HG03469 (cell line): ENCODE results near the gene SPAG16.

ENCODE experiments used
- ATAC-seq: cut with Tn5 transposase; IDR thresholded peaks from one replicate; pipeline ENCODE4 v1.9.1; 2021; ENCODE audit warnings: mild to moderate bottlenecking, moderate library complexity, moderate number of reproducible peaks; ENCODE audit not compliant: unreplicated experiment

The SPAG16 gene

DNA sequence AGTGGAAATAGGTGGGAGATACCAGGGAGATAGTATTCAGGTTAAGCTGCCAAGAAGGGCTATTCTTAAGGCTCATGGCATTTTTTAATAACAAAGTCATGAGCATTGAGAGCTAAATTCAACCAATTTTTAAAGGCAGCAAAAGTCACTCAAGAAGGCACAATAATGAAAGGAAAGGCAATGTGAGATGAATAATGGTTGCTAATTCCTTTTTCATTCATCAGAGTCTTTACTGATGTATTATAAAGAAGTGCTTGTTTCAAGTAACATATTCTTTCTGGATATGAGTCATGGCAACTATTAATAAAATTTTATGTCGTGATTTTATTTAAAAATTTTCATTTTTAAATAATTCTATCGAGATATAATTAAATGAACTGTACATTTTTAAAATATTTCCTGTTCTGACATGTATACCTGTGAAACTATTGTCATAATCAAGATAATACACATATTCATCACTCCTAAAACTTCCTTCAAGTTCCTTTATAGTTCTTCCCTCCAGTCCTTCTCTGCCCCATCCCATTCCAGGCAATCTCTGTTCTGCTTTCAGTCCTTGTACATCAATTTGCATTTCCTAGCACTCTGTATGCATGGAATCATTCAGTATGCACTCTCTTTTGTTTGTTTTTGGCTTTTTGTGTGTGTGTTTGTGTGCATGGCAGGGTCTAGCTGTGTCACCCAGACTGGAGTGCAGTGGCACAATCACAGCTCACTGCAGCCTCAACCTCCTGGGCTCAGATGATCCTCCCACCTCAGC lies 1167.4 kb downstream of the SPAG16 start:
- ATAC-seq, result no peak
